IMR-90 (cell line): ENCODE data around the gene UQCRC1. TPM values are rescaled to one million over a fixed set of nuclear protein-coding genes. Genes with fewer than 3 reads are reported as not detected.

Experiments
- ATAC-seq: fragments of 200-7000 bp; cut with Tn5 transposase; 2 replicates; pipeline ENCODE4 v1.9.1; 2020; ENCODE audit warnings: low read depth, mild to moderate bottlenecking, moderate library complexity
- BruUV-seq: library from RNA; stranded (reverse); fragments of 400-500 nt; replicated peaks from 2 replicates; lab custom pipeline; 2021; lab: Mats Ljungman, UMichigan
- CTCF ChIA-PET: fragments of 300-600 bp; formaldehyde crosslinking; extraction: SDS; loops from one replicate; lab custom pipeline; 2021; ENCODE audit warnings: antibody characterized with exemption; lab: Yijun Ruan, JAX
- POLR2A ChIA-PET: fragments of 300-600 bp; sonication (Branson Sonifier 250); formaldehyde crosslinking; loops from one replicate; lab custom pipeline; 2022; ENCODE audit warnings: antibody characterized with exemption; ENCODE audit not compliant: unreplicated experiment; lab: Charles Lee
- DNase-seq: peaks from one replicate; pipeline ENCODE4 v3.0.0; 2013
- H2AFZ ChIP-seq: replicated peaks from 2 replicates; pipeline ENCODE3; 2013; ENCODE audit warnings: low read length, mild to moderate bottlenecking; ENCODE audit not compliant: poor library complexity
- H2AK5ac ChIP-seq: 2 replicates; pipeline ENCODE4 v1.6.1; 2013; ENCODE audit warnings: low read depth, low read length, inconsistent platforms
- H2AK9ac ChIP-seq: replicated peaks from 2 replicates; pipeline ENCODE3; 2013; ENCODE audit warnings: mild to moderate bottlenecking, low read depth, low read length, moderate library complexity; ENCODE audit not compliant: poor library complexity
- H2BK120ac ChIP-seq: 2 replicates; pipeline ENCODE4 v1.6.1; 2013; ENCODE audit warnings: low read depth, low read length, inconsistent platforms
- H2BK15ac ChIP-seq: 3 replicates; pipeline ENCODE4 v1.6.1; 2013; ENCODE audit warnings: low read depth, low read length, inconsistent platforms
- H2BK20ac ChIP-seq: 2 replicates; pipeline ENCODE4 v1.6.1; 2013; ENCODE audit warnings: low read depth, mild to moderate bottlenecking, inconsistent platforms, low read length, moderate library complexity
- H2BK5ac ChIP-seq: 2 replicates; pipeline ENCODE4 v1.6.1; 2013; ENCODE audit warnings: mild to moderate bottlenecking, low read depth, low read length, inconsistent platforms; ENCODE audit not compliant: poor library complexity, severe bottlenecking
- H3K14ac ChIP-seq: replicated peaks from 2 replicates; pipeline ENCODE4 v1.6.1; 2013; ENCODE audit warnings: low read depth, low read length, inconsistent platforms
- H3K18ac ChIP-seq: 2 replicates; pipeline ENCODE4 v1.6.1; 2013; ENCODE audit warnings: low read depth, low read length, control low read depth
- H3K23ac ChIP-seq: 2 replicates; pipeline ENCODE4 v1.6.1; 2013; ENCODE audit warnings: low read depth, low read length, inconsistent platforms
- H3K27ac ChIP-seq: 2 replicates; pipeline ENCODE4 v1.5.1; 2013; ENCODE audit warnings: mild to moderate bottlenecking, control low read depth, low read length; ENCODE audit not compliant: insufficient read depth
- H3K27me3 ChIP-seq: 2 replicates; pipeline ENCODE4 v1.6.1; 2013; ENCODE audit warnings: low read length; ENCODE audit not compliant: control insufficient read depth, insufficient read depth
- H3K36me3 ChIP-seq: 2 replicates; pipeline ENCODE4 v1.6.1; 2013; ENCODE audit warnings: low read length, mixed read lengths; ENCODE audit not compliant: control insufficient read depth, insufficient read depth
- H3K4ac ChIP-seq: 2 replicates; pipeline ENCODE4 v1.6.1; 2013; ENCODE audit warnings: low read depth, low read length, inconsistent platforms
- H3K4me1 ChIP-seq: 2 replicates; pipeline ENCODE4 v1.6.1; 2013; ENCODE audit warnings: low read length, mixed read lengths; ENCODE audit not compliant: control insufficient read depth, insufficient read depth
- H3K4me2 ChIP-seq: 2 replicates; pipeline ENCODE4 v1.6.1; 2013; ENCODE audit warnings: low read depth, mild to moderate bottlenecking, control low read depth, low read length, moderate library complexity
- H3K4me3 ChIP-seq: 2 replicates; pipeline ENCODE4 v1.5.1; 2013; ENCODE audit warnings: low read depth, mild to moderate bottlenecking, control low read depth, low read length, moderate library complexity; ENCODE audit not compliant: insufficient read depth
- H3K56ac ChIP-seq: 2 replicates; pipeline ENCODE4 v1.6.1; 2013; ENCODE audit warnings: low read length, inconsistent platforms; ENCODE audit not compliant: insufficient read depth; ENCODE audit errors: extremely low read depth
- H3K79me1 ChIP-seq, 2 experiments: 2 replicates each; pipeline ENCODE4 v1.6.1; 2013; ENCODE audit warnings: low read length in 2 of 2, inconsistent platforms in 1 of 2, low read depth in 1 of 2
- H3K9ac ChIP-seq: 2 replicates; pipeline ENCODE4 v1.6.1; 2013; ENCODE audit warnings: low read depth, low read length, control low read depth
- H3K9me1 ChIP-seq: 2 replicates; pipeline ENCODE4 v1.6.1; 2013; ENCODE audit warnings: low read length, inconsistent platforms; ENCODE audit not compliant: insufficient read depth
- H3K9me3 ChIP-seq: 2 replicates; pipeline ENCODE4 v1.6.1; 2013; ENCODE audit warnings: low read length; ENCODE audit not compliant: control insufficient read depth, insufficient read depth
- H4K20me1 ChIP-seq: 2 replicates; pipeline ENCODE4 v1.6.1; 2013; ENCODE audit warnings: low read length, inconsistent platforms; ENCODE audit not compliant: insufficient read depth
- H4K5ac ChIP-seq: 2 replicates; pipeline ENCODE4 v1.6.1; 2013; ENCODE audit warnings: mild to moderate bottlenecking, low read depth, low read length, control low read depth
- H4K8ac ChIP-seq, 2 experiments: 2 replicates each; pipeline ENCODE4 v1.6.1; 2013; ENCODE audit warnings: low read depth in 2 of 2, low read length in 2 of 2, control low read depth in 1 of 2, inconsistent platforms in 1 of 2
- H4K91ac ChIP-seq: 2 replicates; pipeline ENCODE4 v1.6.1; 2013; ENCODE audit warnings: low read depth, low read length, inconsistent platforms; ENCODE audit not compliant: insufficient read depth
- CHD1 ChIP-seq: IDR thresholded peaks from 2 replicates; pipeline ENCODE4 v1.6.1; 2012; ENCODE audit warnings: low read depth, low read length, improper control_type of control experiment
- MAZ ChIP-seq: IDR thresholded peaks from 2 replicates; pipeline ENCODE4 v1.6.1; 2012; ENCODE audit warnings: low read depth, mild to moderate bottlenecking, low read length, improper control_type of control experiment, moderate library complexity, borderline replicate concordance
- MXI1 ChIP-seq: IDR thresholded peaks from 2 replicates; pipeline ENCODE4 v1.6.1; 2012; ENCODE audit warnings: low read depth, mild to moderate bottlenecking, low read length, moderate library complexity, borderline replicate concordance
- NFE2L2 ChIP-seq: fragments of 150-350 bp; IDR thresholded peaks from 2 replicates; pipeline ENCODE4 v1.6.1; 2016; ENCODE audit warnings: low read depth, mild to moderate bottlenecking, low read length
- RCOR1 ChIP-seq: IDR thresholded peaks from 2 replicates; pipeline ENCODE4 v1.6.1; 2012; ENCODE audit warnings: mild to moderate bottlenecking, low read length, improper control_type of control experiment; ENCODE audit not compliant: insufficient replicate concordance
- SMC3 ChIP-seq: fragments of 150-350 bp; IDR thresholded peaks from 2 replicates; pipeline ENCODE4 v1.6.1; 2016; ENCODE audit warnings: low read depth, mild to moderate bottlenecking, antibody characterized with exemption, low read length, moderate library complexity
- WGBS, 2 experiments: methylation state at CpG; one replicate each; pipeline versions ENCODE4 v1.1.5 to v1.1.7; 2013; ENCODE audit warnings: missing lambda C conversion rate in 2 of 2; ENCODE audit not compliant: insufficient read length in 1 of 2; ENCODE audit errors: extremely low coverage in 2 of 2; 5-methylcytosine and 5-hydroxymethylcytosine counted together
- dilution Hi-C: fragments of 300-500 bp; cut with HindIII; formaldehyde crosslinking; loops from one replicate; pipeline ENCODE4 v1.14.3; 2018; ENCODE audit warnings: low sequenced_read_pairs; ENCODE audit not compliant: unreplicated experiment
- in situ Hi-C: fragments of 300-500 bp; cut with MboI; formaldehyde crosslinking; loops from 3 replicates; pipeline ENCODE4 v1.14.3; 2019; ENCODE audit warnings: low sequenced_read_pairs, inconsistent platforms, mixed read lengths
- intact Hi-C: fragments of 100-400 bp; cut with micrococcal nuclease; formaldehyde crosslinking; loops from 2 replicates; pipeline ENCODE4 v1.10.0; 2022
- polyA plus RNA-seq, 3 experiments: library from polyadenylated mRNA; depleted of rRNA; stranded (reverse); fragments of >200 nt; gene quantifications; 2 replicates each; pipeline ENCODE4 v1.2.3, GENCODE V29; 2012; ENCODE audit warnings: low replicate concordance in 1 of 3
- total RNA-seq: library from RNA; depleted of rRNA; stranded (reverse); fragments of >200 nt; gene quantifications from 2 replicates; pipeline ENCODE4 v1.2.3, GENCODE V29; 2012
- TF ChIP-seq, protein P1 (sequence below): fragments of 150-350 bp; IDR thresholded peaks from 2 replicates; pipeline ENCODE4 v1.6.1; 2016; ENCODE audit warnings: low read depth, mild to moderate bottlenecking, low read length, moderate library complexity, borderline replicate concordance
- TF ChIP-seq, protein P2 (sequence below): fragments of 150-350 bp; IDR thresholded peaks from 2 replicates; pipeline ENCODE4 v1.6.1; 2017; ENCODE audit warnings: mild to moderate bottlenecking, antibody characterized with exemption, low read length, low read depth
- TF ChIP-seq, protein P3 (sequence below): conservative IDR thresholded peaks from 2 replicates; pipeline ENCODE4 v1.5.1; 2012; ENCODE audit warnings: mild to moderate bottlenecking, low read depth, low read length, improper control_type of control experiment

The UQCRC1 gene
- total and polyA plus RNA-seq, 2 of the 4 experiments (the other 2 are of a cell fraction): 474 to 1,365 TPM

- peak overlapping the region; percentile 4 for H2AFZ ChIP-seq
- no peak overlapping the region for H4K91ac ChIP-seq
- H2AK5ac ChIP-seq: no peak overlapping the region
- H3K9me3 ChIP-seq: no peaks in the 10 kb centered on the region
- H3K14ac ChIP-seq: no peak overlapping the region
- H3K9ac ChIP-seq: no peak overlapping the region
- H3K4me3 ChIP-seq: no peak overlapping the region
- no peak overlapping the region for H3K18ac ChIP-seq
- H4K20me1 ChIP-seq: no peaks in the 10 kb centered on the region
- intact Hi-C loops: no loop called here
- H2BK20ac ChIP-seq: no peak overlapping the region
- no peaks in the 10 kb centered on the region for H3K79me1 ChIP-seq
- dilution Hi-C loops: no loop called here
- CTCF ChIA-PET: no interaction called here
- no peak overlapping the region for H2BK120ac ChIP-seq
- H2AK9ac ChIP-seq: no peak overlapping the region
- H3K4me1 ChIP-seq: peaks cover 3% of the 10 kb centered on the region; the same call in 1 of the 2 replicates
- H3K36me3 ChIP-seq: no peaks in the 10 kb centered on the region
- no peaks in the 10 kb centered on the region for H3K9me1 ChIP-seq
- DNase-seq (no peak), ATAC-seq (no peak)
- TF ChIP-seq MXI1 (no peak), NFE2L2 (no peak), CHD1 (no peak), RCOR1 (no peak), MAZ (no peak), SMC3 (no peak)
- TF ChIP-seq, protein P1, sequence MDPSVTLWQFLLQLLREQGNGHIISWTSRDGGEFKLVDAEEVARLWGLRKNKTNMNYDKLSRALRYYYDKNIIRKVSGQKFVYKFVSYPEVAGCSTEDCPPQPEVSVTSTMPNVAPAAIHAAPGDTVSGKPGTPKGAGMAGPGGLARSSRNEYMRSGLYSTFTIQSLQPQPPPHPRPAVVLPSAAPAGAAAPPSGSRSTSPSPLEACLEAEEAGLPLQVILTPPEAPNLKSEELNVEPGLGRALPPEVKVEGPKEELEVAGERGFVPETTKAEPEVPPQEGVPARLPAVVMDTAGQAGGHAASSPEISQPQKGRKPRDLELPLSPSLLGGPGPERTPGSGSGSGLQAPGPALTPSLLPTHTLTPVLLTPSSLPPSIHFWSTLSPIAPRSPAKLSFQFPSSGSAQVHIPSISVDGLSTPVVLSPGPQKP: no peak
- TF ChIP-seq, protein P2, sequence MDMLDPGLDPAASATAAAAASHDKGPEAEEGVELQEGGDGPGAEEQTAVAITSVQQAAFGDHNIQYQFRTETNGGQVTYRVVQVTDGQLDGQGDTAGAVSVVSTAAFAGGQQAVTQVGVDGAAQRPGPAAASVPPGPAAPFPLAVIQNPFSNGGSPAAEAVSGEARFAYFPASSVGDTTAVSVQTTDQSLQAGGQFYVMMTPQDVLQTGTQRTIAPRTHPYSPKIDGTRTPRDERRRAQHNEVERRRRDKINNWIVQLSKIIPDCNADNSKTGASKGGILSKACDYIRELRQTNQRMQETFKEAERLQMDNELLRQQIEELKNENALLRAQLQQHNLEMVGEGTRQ: no peak
- TF ChIP-seq, protein P3, sequence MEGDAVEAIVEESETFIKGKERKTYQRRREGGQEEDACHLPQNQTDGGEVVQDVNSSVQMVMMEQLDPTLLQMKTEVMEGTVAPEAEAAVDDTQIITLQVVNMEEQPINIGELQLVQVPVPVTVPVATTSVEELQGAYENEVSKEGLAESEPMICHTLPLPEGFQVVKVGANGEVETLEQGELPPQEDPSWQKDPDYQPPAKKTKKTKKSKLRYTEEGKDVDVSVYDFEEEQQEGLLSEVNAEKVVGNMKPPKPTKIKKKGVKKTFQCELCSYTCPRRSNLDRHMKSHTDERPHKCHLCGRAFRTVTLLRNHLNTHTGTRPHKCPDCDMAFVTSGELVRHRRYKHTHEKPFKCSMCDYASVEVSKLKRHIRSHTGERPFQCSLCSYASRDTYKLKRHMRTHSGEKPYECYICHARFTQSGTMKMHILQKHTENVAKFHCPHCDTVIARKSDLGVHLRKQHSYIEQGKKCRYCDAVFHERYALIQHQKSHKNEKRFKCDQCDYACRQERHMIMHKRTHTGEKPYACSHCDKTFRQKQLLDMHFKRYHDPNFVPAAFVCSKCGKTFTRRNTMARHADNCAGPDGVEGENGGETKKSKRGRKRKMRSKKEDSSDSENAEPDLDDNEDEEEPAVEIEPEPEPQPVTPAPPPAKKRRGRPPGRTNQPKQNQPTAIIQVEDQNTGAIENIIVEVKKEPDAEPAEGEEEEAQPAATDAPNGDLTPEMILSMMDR: no peak
- H2BK15ac ChIP-seq: no peak overlapping the region
- H3K27me3 ChIP-seq: no peaks in the 10 kb centered on the region; the same call in 1 of the 2 replicates
- H2BK5ac ChIP-seq: no peak overlapping the region
- H4K5ac ChIP-seq: no peak overlapping the region
- no peak overlapping the region for H3K23ac ChIP-seq
- no peak overlapping the region for H3K4me2 ChIP-seq
- H3K4ac ChIP-seq: no peak overlapping the region; the same call in 1 of the 2 replicates
- POLR2A ChIA-PET: no interaction called here
- in situ Hi-C loops: no loop called here
- no peak overlapping the region for H3K27ac ChIP-seq
- no peak overlapping the region for H4K8ac ChIP-seq
- no TSS peak for BruUV-seq
- WGBS, 2 experiments: 95% methylated on average over 4 of the region's 12 CpGs; no CpG with 5 or more reads in 1 of the 2 experiments
- H3K56ac ChIP-seq: no peak overlapping the region
Measured at GRCh38 chr3:48655063-48655462, 45.6 kb upstream of the UQCRC1 start.
